ENCODE data around the gene ZNF281.

DNA sequence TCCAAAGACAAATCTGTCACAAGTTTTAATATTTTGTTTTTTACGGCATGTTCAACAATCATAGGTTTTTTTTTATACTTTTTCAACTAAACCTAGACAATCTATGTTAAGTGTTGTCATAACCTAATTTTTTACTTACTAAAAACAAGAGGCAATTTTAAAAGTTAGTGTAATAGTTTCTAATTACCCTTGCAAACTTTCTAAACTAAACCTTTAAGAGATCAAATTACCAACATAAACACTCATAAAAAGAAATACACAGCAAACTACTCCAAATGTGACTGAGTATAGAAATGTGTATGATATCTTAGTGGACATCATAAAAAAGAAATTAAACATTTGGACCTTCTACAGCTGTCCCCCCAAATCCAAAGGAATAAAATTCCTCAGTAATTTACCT, 10.0 kb downstream of the ZNF281 start:
- TF ChIP-seq, protein P1, sequence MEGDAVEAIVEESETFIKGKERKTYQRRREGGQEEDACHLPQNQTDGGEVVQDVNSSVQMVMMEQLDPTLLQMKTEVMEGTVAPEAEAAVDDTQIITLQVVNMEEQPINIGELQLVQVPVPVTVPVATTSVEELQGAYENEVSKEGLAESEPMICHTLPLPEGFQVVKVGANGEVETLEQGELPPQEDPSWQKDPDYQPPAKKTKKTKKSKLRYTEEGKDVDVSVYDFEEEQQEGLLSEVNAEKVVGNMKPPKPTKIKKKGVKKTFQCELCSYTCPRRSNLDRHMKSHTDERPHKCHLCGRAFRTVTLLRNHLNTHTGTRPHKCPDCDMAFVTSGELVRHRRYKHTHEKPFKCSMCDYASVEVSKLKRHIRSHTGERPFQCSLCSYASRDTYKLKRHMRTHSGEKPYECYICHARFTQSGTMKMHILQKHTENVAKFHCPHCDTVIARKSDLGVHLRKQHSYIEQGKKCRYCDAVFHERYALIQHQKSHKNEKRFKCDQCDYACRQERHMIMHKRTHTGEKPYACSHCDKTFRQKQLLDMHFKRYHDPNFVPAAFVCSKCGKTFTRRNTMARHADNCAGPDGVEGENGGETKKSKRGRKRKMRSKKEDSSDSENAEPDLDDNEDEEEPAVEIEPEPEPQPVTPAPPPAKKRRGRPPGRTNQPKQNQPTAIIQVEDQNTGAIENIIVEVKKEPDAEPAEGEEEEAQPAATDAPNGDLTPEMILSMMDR (optimal IDR thresholded peaks at IDR 0.05 in 1 of 3, IDR thresholded peaks at IDR 0.05 in 1 of 3, conservative IDR thresholded peaks at IDR 0.05 in 1 of 3; ENCODE audit: extremely low read depth in 1 of 3, insufficient read depth in 2 of 3, low read length in 3 of 3), result no peak
- TF ChIP-seq EZH2 (IDR thresholded peaks at IDR 0.05; ENCODE audit: low read length), result no peak
